IMR-90 (cell line): ENCODE data around the gene LAIR1. TPM values are rescaled to one million over a fixed set of nuclear protein-coding genes. Genes with fewer than 3 reads are reported as not detected.

ENCODE experiments used
- ATAC-seq: fragments of 200-7000 bp; cut with Tn5 transposase; 2 replicates; pipeline ENCODE4 v1.9.1; 2020; ENCODE audit warnings: low read depth, mild to moderate bottlenecking, moderate library complexity
- BruUV-seq: library from RNA; stranded (reverse); fragments of 400-500 nt; replicated peaks from 2 replicates; lab custom pipeline; 2021; lab: Mats Ljungman, UMichigan
- CTCF ChIA-PET: fragments of 300-600 bp; formaldehyde crosslinking; extraction: SDS; loops from one replicate; lab custom pipeline; 2021; ENCODE audit warnings: antibody characterized with exemption; lab: Yijun Ruan, JAX
- POLR2A ChIA-PET: fragments of 300-600 bp; sonication (Branson Sonifier 250); formaldehyde crosslinking; loops from one replicate; lab custom pipeline; 2022; ENCODE audit warnings: antibody characterized with exemption; ENCODE audit not compliant: unreplicated experiment; lab: Charles Lee
- DNase-seq: peaks from one replicate; pipeline ENCODE4 v3.0.0; 2013
- H2AFZ ChIP-seq: replicated peaks from 2 replicates; pipeline ENCODE3; 2013; ENCODE audit warnings: low read length, mild to moderate bottlenecking; ENCODE audit not compliant: poor library complexity
- H2AK5ac ChIP-seq: 2 replicates; pipeline ENCODE4 v1.6.1; 2013; ENCODE audit warnings: low read depth, low read length, inconsistent platforms
- H2AK9ac ChIP-seq: replicated peaks from 2 replicates; pipeline ENCODE3; 2013; ENCODE audit warnings: mild to moderate bottlenecking, low read depth, low read length, moderate library complexity; ENCODE audit not compliant: poor library complexity
- H2BK120ac ChIP-seq: 2 replicates; pipeline ENCODE4 v1.6.1; 2013; ENCODE audit warnings: low read depth, low read length, inconsistent platforms
- H2BK15ac ChIP-seq: 3 replicates; pipeline ENCODE4 v1.6.1; 2013; ENCODE audit warnings: low read depth, low read length, inconsistent platforms
- H2BK20ac ChIP-seq: 2 replicates; pipeline ENCODE4 v1.6.1; 2013; ENCODE audit warnings: low read depth, mild to moderate bottlenecking, inconsistent platforms, low read length, moderate library complexity
- H2BK5ac ChIP-seq: 2 replicates; pipeline ENCODE4 v1.6.1; 2013; ENCODE audit warnings: mild to moderate bottlenecking, low read depth, low read length, inconsistent platforms; ENCODE audit not compliant: poor library complexity, severe bottlenecking
- H3K14ac ChIP-seq: replicated peaks from 2 replicates; pipeline ENCODE4 v1.6.1; 2013; ENCODE audit warnings: low read depth, low read length, inconsistent platforms
- H3K18ac ChIP-seq: 2 replicates; pipeline ENCODE4 v1.6.1; 2013; ENCODE audit warnings: low read depth, low read length, control low read depth
- H3K23ac ChIP-seq: 2 replicates; pipeline ENCODE4 v1.6.1; 2013; ENCODE audit warnings: low read depth, low read length, inconsistent platforms
- H3K27ac ChIP-seq: 2 replicates; pipeline ENCODE4 v1.5.1; 2013; ENCODE audit warnings: mild to moderate bottlenecking, control low read depth, low read length; ENCODE audit not compliant: insufficient read depth
- H3K27me3 ChIP-seq: 2 replicates; pipeline ENCODE4 v1.6.1; 2013; ENCODE audit warnings: low read length; ENCODE audit not compliant: control insufficient read depth, insufficient read depth
- H3K36me3 ChIP-seq: 2 replicates; pipeline ENCODE4 v1.6.1; 2013; ENCODE audit warnings: low read length, mixed read lengths; ENCODE audit not compliant: control insufficient read depth, insufficient read depth
- H3K4ac ChIP-seq: 2 replicates; pipeline ENCODE4 v1.6.1; 2013; ENCODE audit warnings: low read depth, low read length, inconsistent platforms
- H3K4me1 ChIP-seq: 2 replicates; pipeline ENCODE4 v1.6.1; 2013; ENCODE audit warnings: low read length, mixed read lengths; ENCODE audit not compliant: control insufficient read depth, insufficient read depth
- H3K4me2 ChIP-seq: 2 replicates; pipeline ENCODE4 v1.6.1; 2013; ENCODE audit warnings: low read depth, mild to moderate bottlenecking, control low read depth, low read length, moderate library complexity
- H3K4me3 ChIP-seq: 2 replicates; pipeline ENCODE4 v1.5.1; 2013; ENCODE audit warnings: low read depth, mild to moderate bottlenecking, control low read depth, low read length, moderate library complexity; ENCODE audit not compliant: insufficient read depth
- H3K56ac ChIP-seq: 2 replicates; pipeline ENCODE4 v1.6.1; 2013; ENCODE audit warnings: low read length, inconsistent platforms; ENCODE audit not compliant: insufficient read depth; ENCODE audit errors: extremely low read depth
- H3K79me1 ChIP-seq, 2 experiments: 2 replicates each; pipeline ENCODE4 v1.6.1; 2013; ENCODE audit warnings: low read length in 2 of 2, inconsistent platforms in 1 of 2, low read depth in 1 of 2
- H3K9ac ChIP-seq: 2 replicates; pipeline ENCODE4 v1.6.1; 2013; ENCODE audit warnings: low read depth, low read length, control low read depth
- H3K9me1 ChIP-seq: 2 replicates; pipeline ENCODE4 v1.6.1; 2013; ENCODE audit warnings: low read length, inconsistent platforms; ENCODE audit not compliant: insufficient read depth
- H3K9me3 ChIP-seq: 2 replicates; pipeline ENCODE4 v1.6.1; 2013; ENCODE audit warnings: low read length; ENCODE audit not compliant: control insufficient read depth, insufficient read depth
- H4K20me1 ChIP-seq: 2 replicates; pipeline ENCODE4 v1.6.1; 2013; ENCODE audit warnings: low read length, inconsistent platforms; ENCODE audit not compliant: insufficient read depth
- H4K5ac ChIP-seq: 2 replicates; pipeline ENCODE4 v1.6.1; 2013; ENCODE audit warnings: mild to moderate bottlenecking, low read depth, low read length, control low read depth
- H4K8ac ChIP-seq, 2 experiments: 2 replicates each; pipeline ENCODE4 v1.6.1; 2013; ENCODE audit warnings: low read depth in 2 of 2, low read length in 2 of 2, control low read depth in 1 of 2, inconsistent platforms in 1 of 2
- H4K91ac ChIP-seq: 2 replicates; pipeline ENCODE4 v1.6.1; 2013; ENCODE audit warnings: low read depth, low read length, inconsistent platforms; ENCODE audit not compliant: insufficient read depth
- CEBPB ChIP-seq: IDR thresholded peaks from 2 replicates; pipeline ENCODE4 v1.6.1; 2012; ENCODE audit warnings: low read depth, low read length, improper control_type of control experiment
- CHD1 ChIP-seq: IDR thresholded peaks from 2 replicates; pipeline ENCODE4 v1.6.1; 2012; ENCODE audit warnings: low read depth, low read length, improper control_type of control experiment
- CTCF ChIP-seq: conservative IDR thresholded peaks from 2 replicates; pipeline ENCODE4 v1.5.1; 2012; ENCODE audit warnings: mild to moderate bottlenecking, low read depth, low read length, improper control_type of control experiment
- MAFK ChIP-seq: IDR thresholded peaks from 2 replicates; pipeline ENCODE4 v1.6.1; 2012; ENCODE audit warnings: low read depth, low read length, improper control_type of control experiment
- MAZ ChIP-seq: IDR thresholded peaks from 2 replicates; pipeline ENCODE4 v1.6.1; 2012; ENCODE audit warnings: low read depth, mild to moderate bottlenecking, low read length, improper control_type of control experiment, moderate library complexity, borderline replicate concordance
- NFE2L2 ChIP-seq: fragments of 150-350 bp; IDR thresholded peaks from 2 replicates; pipeline ENCODE4 v1.6.1; 2016; ENCODE audit warnings: low read depth, mild to moderate bottlenecking, low read length
- POLR2A ChIP-seq: IDR thresholded peaks from 2 replicates; pipeline ENCODE4 v1.6.1; 2012; ENCODE audit warnings: mild to moderate bottlenecking, low read depth, low read length
- RAD21 ChIP-seq: IDR thresholded peaks from 2 replicates; pipeline ENCODE4 v1.6.1; 2012; ENCODE audit warnings: low read length, improper control_type of control experiment
- SMC3 ChIP-seq: fragments of 150-350 bp; IDR thresholded peaks from 2 replicates; pipeline ENCODE4 v1.6.1; 2016; ENCODE audit warnings: low read depth, mild to moderate bottlenecking, antibody characterized with exemption, low read length, moderate library complexity
- WGBS, 2 experiments: methylation state at CpG; one replicate each; pipeline versions ENCODE4 v1.1.5 to v1.1.7; 2013; ENCODE audit warnings: missing lambda C conversion rate in 2 of 2; ENCODE audit not compliant: insufficient read length in 1 of 2; ENCODE audit errors: extremely low coverage in 2 of 2; 5-methylcytosine and 5-hydroxymethylcytosine counted together
- dilution Hi-C: fragments of 300-500 bp; cut with HindIII; formaldehyde crosslinking; loops from one replicate; pipeline ENCODE4 v1.14.3; 2018; ENCODE audit warnings: low sequenced_read_pairs; ENCODE audit not compliant: unreplicated experiment
- in situ Hi-C: fragments of 300-500 bp; cut with MboI; formaldehyde crosslinking; loops from 3 replicates; pipeline ENCODE4 v1.14.3; 2019; ENCODE audit warnings: low sequenced_read_pairs, inconsistent platforms, mixed read lengths
- intact Hi-C: fragments of 100-400 bp; cut with micrococcal nuclease; formaldehyde crosslinking; loops from 2 replicates; pipeline ENCODE4 v1.10.0; 2022
- polyA plus RNA-seq, 3 experiments: library from polyadenylated mRNA; depleted of rRNA; stranded (reverse); fragments of >200 nt; gene quantifications; 2 replicates each; pipeline ENCODE4 v1.2.3, GENCODE V29; 2012; ENCODE audit warnings: low replicate concordance in 1 of 3
- total RNA-seq: library from RNA; depleted of rRNA; stranded (reverse); fragments of >200 nt; gene quantifications from 2 replicates; pipeline ENCODE4 v1.2.3, GENCODE V29; 2012

The LAIR1 gene
- total and polyA plus RNA-seq, 2 of the 4 experiments (the other 2 are of a cell fraction): not detected

GRCh38 chr19:54319892-54320670 lies 44.6 kb downstream of the LAIR1 start:
- H3K36me3 ChIP-seq: no peaks in the 10 kb centered on the region
- no peak overlapping the region for H3K23ac ChIP-seq
- BruUV-seq: no TSS peak
- no peaks in the 10 kb centered on the region for H3K79me1 ChIP-seq
- DNase-seq (no peak), ATAC-seq (no peak)
- H2BK20ac ChIP-seq: no peak overlapping the region
- no peak overlapping the region for H2BK5ac ChIP-seq
- H4K5ac ChIP-seq: no peak overlapping the region
- dilution Hi-C loops (no loop called here), intact Hi-C loops (no loop called here), in situ Hi-C loops (no loop called here)
- no peak overlapping the region for H3K18ac ChIP-seq
- H3K27me3 ChIP-seq: no peaks in the 10 kb centered on the region
- H3K27ac ChIP-seq: no peak overlapping the region
- no peak overlapping the region for H3K4me2 ChIP-seq
- H3K14ac ChIP-seq: no peak overlapping the region
- no peak overlapping the region for H2BK15ac ChIP-seq
- H4K8ac ChIP-seq: no peak overlapping the region
- ChIA-PET CTCF (no interaction called here), POLR2A (no interaction called here)
- 58% methylated on average over 4 of the region's 14 CpGs; no CpG with 5 or more reads in 1 of the 2 experiments for WGBS, 2 experiments
- H3K4me3 ChIP-seq: no peak overlapping the region
- no peak overlapping the region for H3K56ac ChIP-seq
- H3K9ac ChIP-seq: no peak overlapping the region
- H2AK5ac ChIP-seq: no peak overlapping the region
- H3K4ac ChIP-seq: no peak overlapping the region
- no peaks in the 10 kb centered on the region for H3K4me1 ChIP-seq
- no peak overlapping the region for H2AK9ac ChIP-seq
- no peak overlapping the region for H2BK120ac ChIP-seq
- no peaks in the 10 kb centered on the region for H4K20me1 ChIP-seq
- no peak overlapping the region for H2AFZ ChIP-seq
- TF ChIP-seq MAFK (no peak), POLR2A (no peak), CTCF (no peak), NFE2L2 (no peak), CHD1 (no peak), RAD21 (no peak), CEBPB (no peak), SMC3 (no peak), MAZ (no peak)
- H3K9me1 ChIP-seq: no peaks in the 10 kb centered on the region
- no peaks in the 10 kb centered on the region for H3K9me3 ChIP-seq
- H4K91ac ChIP-seq: no peak overlapping the region
